Upper lobe of left lung (tissue), 4 donors: ENCODE measurements around the gene OPN1SW.

Experiments used
- CTCF ChIP-seq, 6 experiments: fragments of 450-650 bp in 4 of 6; fragments of 200-600 bp in 2 of 6; sonication (generic) in 2 of 6; IDR thresholded peaks; one replicate each; pipeline ENCODE4 v1.5.1; 2016 to 2019; ENCODE audit warnings: antibody characterized with exemption in 6 of 6
- POLR2A ChIP-seq, 4 donors: fragments of 450-650 bp; IDR thresholded peaks; one replicate each; pipeline ENCODE4 v1.5.1; 2016 to 2017; ENCODE audit warnings: antibody characterized with exemption in 4 of 4, mild to moderate bottlenecking in 2 of 4
- POLR2AphosphoS5 ChIP-seq, 2 donors: sonication (generic); formaldehyde crosslinking; IDR thresholded peaks; one replicate each; pipeline ENCODE4 v1.5.1; 2017; ENCODE audit warnings: antibody characterized with exemption in 2 of 2

GRCh38 chr7:128794436-128794835 is 18.8 kb upstream of the OPN1SW start:
- TF ChIP-seq POLR2A (IDR thresholded peaks at IDR 0.05) (no peak), CTCF (IDR thresholded peaks at IDR 0.05) (no peak), POLR2AphosphoS5 (IDR thresholded peaks at IDR 0.05) (no peak)
